Liver (tissue), 9 donors: ENCODE results near the gene MED6. TPM values are rescaled to one million over a fixed set of nuclear protein-coding genes. Genes with fewer than 3 reads are reported as not detected.

Source experiments
- DNase-seq: peaks from one replicate; pipeline ENCODE4 v3.0.0-alpha.2; 2017; ENCODE audit warnings: low spot score
- H3K27ac ChIP-seq, 2 donors: one replicate each; pipeline ENCODE4 v1.7.0; 2013; ENCODE audit warnings: inconsistent platforms in 2 of 2, low read length in 2 of 2, control low read depth in 1 of 2, low read depth in 1 of 2, mild to moderate bottlenecking in 1 of 2
- H3K27me3 ChIP-seq, 4 donors: one replicate each; pipeline versions ENCODE4 v1.6.1 to v1.7.0; 2013; ENCODE audit warnings: low read length in 3 of 4, inconsistent platforms in 1 of 4, mild to moderate bottlenecking in 1 of 4, moderate library complexity in 1 of 4; ENCODE audit not compliant: control insufficient read depth in 4 of 4, insufficient read depth in 4 of 4
- H3K36me3 ChIP-seq, 4 donors: one replicate each; pipeline versions ENCODE4 v1.6.1 to v1.7.0; 2013; ENCODE audit warnings: low read length in 3 of 4, mild to moderate bottlenecking in 3 of 4, low read depth in 1 of 4, moderate library complexity in 1 of 4; ENCODE audit not compliant: control insufficient read depth in 4 of 4, insufficient read depth in 3 of 4
- H3K4me1 ChIP-seq, 4 donors: one replicate each; pipeline versions ENCODE4 v1.6.1 to v1.7.0; 2013; ENCODE audit warnings: low read length in 3 of 4, mild to moderate bottlenecking in 3 of 4, moderate library complexity in 1 of 4; ENCODE audit not compliant: control insufficient read depth in 4 of 4, insufficient read depth in 4 of 4
- H3K4me3 ChIP-seq, 3 donors: one replicate each; pipeline versions ENCODE4 v1.6.1 to v1.7.0; 2013; ENCODE audit warnings: low read length in 3 of 3, control low read depth in 1 of 3, low read depth in 1 of 3, mild to moderate bottlenecking in 1 of 3
- H3K9ac ChIP-seq, 2 donors: one replicate each; pipeline ENCODE4 v1.7.0; 2013; ENCODE audit warnings: low read length in 2 of 2, mild to moderate bottlenecking in 2 of 2, moderate library complexity in 2 of 2, control low read depth in 1 of 2, low read depth in 1 of 2
- H3K9me3 ChIP-seq, 4 donors: one replicate each; pipeline versions ENCODE4 v1.6.1 to v1.7.0; 2013; ENCODE audit warnings: low read length in 3 of 4; ENCODE audit not compliant: control insufficient read depth in 4 of 4
- EGR1 ChIP-seq, 2 donors: IDR thresholded peaks; 2 replicates each; pipeline ENCODE4 v1.6.1; 2016 to 2018; ENCODE audit warnings: antibody characterized with exemption in 2 of 2, low read depth in 2 of 2
- FOXA1 ChIP-seq: IDR thresholded peaks from 2 replicates; pipeline ENCODE4 v1.6.1; 2016; ENCODE audit warnings: antibody characterized with exemption
- FOXA2 ChIP-seq: IDR thresholded peaks from 2 replicates; pipeline ENCODE4 v1.6.1; 2016; ENCODE audit warnings: antibody characterized with exemption
- GABPA ChIP-seq, 2 donors: IDR thresholded peaks in 1 of 2; conservative IDR thresholded peaks in 1 of 2; 2 replicates each; pipeline ENCODE4 v1.6.1; 2016; ENCODE audit warnings: antibody characterized with exemption in 2 of 2, mild to moderate bottlenecking in 1 of 2, moderate library complexity in 1 of 2
- HNF4A ChIP-seq, 2 donors: conservative IDR thresholded peaks; 2 replicates each; pipeline ENCODE4 v1.6.1; 2016; ENCODE audit warnings: antibody characterized with exemption in 2 of 2, mild to moderate bottlenecking in 2 of 2
- HNF4G ChIP-seq: IDR thresholded peaks from 2 replicates; pipeline ENCODE4 v1.6.1; 2016; ENCODE audit warnings: antibody characterized with exemption
- JUND ChIP-seq, 2 donors: IDR thresholded peaks; 2 replicates each; pipeline ENCODE4 v1.6.1; 2016; ENCODE audit warnings: antibody characterized with exemption in 2 of 2
- MAX ChIP-seq: IDR thresholded peaks from 2 replicates; pipeline ENCODE4 v1.6.1; 2016; ENCODE audit warnings: antibody characterized with exemption
- NR2F2 ChIP-seq: IDR thresholded peaks from 2 replicates; pipeline ENCODE4 v1.6.1; 2016; ENCODE audit warnings: antibody characterized with exemption
- RAD21 ChIP-seq, 2 donors: IDR thresholded peaks; 2 replicates each; pipeline ENCODE4 v1.6.1; 2016; ENCODE audit warnings: antibody characterized with exemption in 2 of 2, mild to moderate bottlenecking in 2 of 2
- REST ChIP-seq: IDR thresholded peaks from 2 replicates; pipeline ENCODE4 v1.6.1; 2016; ENCODE audit warnings: antibody characterized with exemption, mild to moderate bottlenecking
- RXRA ChIP-seq, 2 donors: IDR thresholded peaks; 2 replicates each; pipeline ENCODE4 v1.6.1; 2017 to 2018; ENCODE audit warnings: antibody characterized with exemption in 2 of 2, mild to moderate bottlenecking in 1 of 2
- SP1 ChIP-seq: IDR thresholded peaks from 2 replicates; pipeline ENCODE4 v1.6.1; 2018; ENCODE audit warnings: antibody characterized with exemption, mild to moderate bottlenecking
- TAF1 ChIP-seq: conservative IDR thresholded peaks from 2 replicates; pipeline ENCODE4 v1.6.1; 2016; ENCODE audit warnings: antibody characterized with exemption, mild to moderate bottlenecking
- YY1 ChIP-seq: IDR thresholded peaks from 2 replicates; pipeline ENCODE4 v1.6.1; 2016; ENCODE audit warnings: antibody characterized with exemption, mild to moderate bottlenecking
- WGBS: extraction: QIAGEN DNeasy Blood & Tissue Kit; methylation state at CpG from one replicate; pipeline ENCODE4 v1.1.7; 2013; 5-methylcytosine and 5-hydroxymethylcytosine counted together
- polyA plus RNA-seq, 2 donors: library from polyadenylated mRNA; stranded (reverse) in 1 of 2; unstranded in 1 of 2; fragments of 200-250 nt in 1 of 2; fragments of >200 nt in 1 of 2; fragmentation: Nextera tagmentation in 1 of 2; extraction: Ambion mirVana in 1 of 2; gene quantifications; one replicate each; pipeline versions ENCODE4 v1.2.1 to v1.2.3, GENCODE V29; 2013 to 2015
- total RNA-seq, 2 donors: library from RNA; depleted of rRNA; stranded (reverse); fragments of >200 nt; gene quantifications; one replicate each; pipeline ENCODE4 v1.2.3, GENCODE V29; 2014
- TF ChIP-seq, protein P1 (sequence below): fragments of 150-350 bp; IDR thresholded peaks from 2 replicates; pipeline ENCODE4 v1.5.1; 2017; ENCODE audit warnings: improper control_type of control experiment, low read depth, low read length; ENCODE audit not compliant: missing input control
- TF ChIP-seq, protein P2 (sequence below): IDR thresholded peaks from 2 replicates; pipeline ENCODE4 v1.6.1; 2016; ENCODE audit warnings: antibody characterized with exemption
- TF ChIP-seq, protein P3 (sequence below): IDR thresholded peaks from 2 replicates; pipeline ENCODE4 v1.6.1; 2016; ENCODE audit warnings: antibody characterized with exemption
- donor health status: healthy.
- donor health status: healthy.
- donor health status: healthy.
- donor health status: healthy.
- donor health status: healthy.

Gene MED6
- total and polyA plus RNA-seq, 4 donors = 10.4 to 21.3 (median 15.2) TPM

GRCh38 chr14:70643967-70644366 lies 43.5 kb upstream of the MED6 start:
- DNase-seq = no peak
- H3K27me3 ChIP-seq = peaks cover 0 to 5% (median 0%) of the 10 kb centered on the region in 4 donors
- H3K4me1 ChIP-seq = peaks cover 3 to 15% (median 11%) of the 10 kb centered on the region in 4 donors
- no peaks in the 10 kb centered on the region for H3K36me3 ChIP-seq
- TF ChIP-seq EGR1 (IDR thresholded peaks at IDR 0.05; ENCODE audit: low read depth in 2 of 2) (no peak), HNF4G (no peak), REST (no peak), HNF4A (conservative IDR thresholded peaks at IDR 0.05) (no peak), JUND (IDR thresholded peaks at IDR 0.05) (no peak), FOXA2 (no peak), NR2F2 (no peak), RXRA (IDR thresholded peaks at IDR 0.05) (no peak), TAF1 (no peak), YY1 (no peak), RAD21 (IDR thresholded peaks at IDR 0.05) (no peak), GABPA (IDR thresholded peaks at IDR 0.05 in 1 of 2, conservative IDR thresholded peaks at IDR 0.05 in 1 of 2) (no peak), MAX (no peak), SP1 (no peak), FOXA1 (no peak)
- TF ChIP-seq, protein P1, sequence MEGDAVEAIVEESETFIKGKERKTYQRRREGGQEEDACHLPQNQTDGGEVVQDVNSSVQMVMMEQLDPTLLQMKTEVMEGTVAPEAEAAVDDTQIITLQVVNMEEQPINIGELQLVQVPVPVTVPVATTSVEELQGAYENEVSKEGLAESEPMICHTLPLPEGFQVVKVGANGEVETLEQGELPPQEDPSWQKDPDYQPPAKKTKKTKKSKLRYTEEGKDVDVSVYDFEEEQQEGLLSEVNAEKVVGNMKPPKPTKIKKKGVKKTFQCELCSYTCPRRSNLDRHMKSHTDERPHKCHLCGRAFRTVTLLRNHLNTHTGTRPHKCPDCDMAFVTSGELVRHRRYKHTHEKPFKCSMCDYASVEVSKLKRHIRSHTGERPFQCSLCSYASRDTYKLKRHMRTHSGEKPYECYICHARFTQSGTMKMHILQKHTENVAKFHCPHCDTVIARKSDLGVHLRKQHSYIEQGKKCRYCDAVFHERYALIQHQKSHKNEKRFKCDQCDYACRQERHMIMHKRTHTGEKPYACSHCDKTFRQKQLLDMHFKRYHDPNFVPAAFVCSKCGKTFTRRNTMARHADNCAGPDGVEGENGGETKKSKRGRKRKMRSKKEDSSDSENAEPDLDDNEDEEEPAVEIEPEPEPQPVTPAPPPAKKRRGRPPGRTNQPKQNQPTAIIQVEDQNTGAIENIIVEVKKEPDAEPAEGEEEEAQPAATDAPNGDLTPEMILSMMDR = no peak
- TF ChIP-seq, protein P2, sequence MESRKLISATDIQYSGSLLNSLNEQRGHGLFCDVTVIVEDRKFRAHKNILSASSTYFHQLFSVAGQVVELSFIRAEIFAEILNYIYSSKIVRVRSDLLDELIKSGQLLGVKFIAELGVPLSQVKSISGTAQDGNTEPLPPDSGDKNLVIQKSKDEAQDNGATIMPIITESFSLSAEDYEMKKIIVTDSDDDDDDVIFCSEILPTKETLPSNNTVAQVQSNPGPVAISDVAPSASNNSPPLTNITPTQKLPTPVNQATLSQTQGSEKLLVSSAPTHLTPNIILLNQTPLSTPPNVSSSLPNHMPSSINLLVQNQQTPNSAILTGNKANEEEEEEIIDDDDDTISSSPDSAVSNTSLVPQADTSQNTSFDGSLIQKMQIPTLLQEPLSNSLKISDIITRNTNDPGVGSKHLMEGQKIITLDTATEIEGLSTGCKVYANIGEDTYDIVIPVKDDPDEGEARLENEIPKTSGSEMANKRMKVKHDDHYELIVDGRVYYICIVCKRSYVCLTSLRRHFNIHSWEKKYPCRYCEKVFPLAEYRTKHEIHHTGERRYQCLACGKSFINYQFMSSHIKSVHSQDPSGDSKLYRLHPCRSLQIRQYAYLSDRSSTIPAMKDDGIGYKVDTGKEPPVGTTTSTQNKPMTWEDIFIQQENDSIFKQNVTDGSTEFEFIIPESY = no peak
- TF ChIP-seq, protein P3, sequence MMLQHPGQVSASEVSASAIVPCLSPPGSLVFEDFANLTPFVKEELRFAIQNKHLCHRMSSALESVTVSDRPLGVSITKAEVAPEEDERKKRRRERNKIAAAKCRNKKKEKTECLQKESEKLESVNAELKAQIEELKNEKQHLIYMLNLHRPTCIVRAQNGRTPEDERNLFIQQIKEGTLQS = no peak
- H3K4me3 ChIP-seq = no peak overlapping the region
- H3K27ac ChIP-seq = no peak overlapping the region
- WGBS = 81% methylated on average over 5 of the region's 5 CpGs
- H3K9ac ChIP-seq = no peak overlapping the region
- no peaks in the 10 kb centered on the region for H3K9me3 ChIP-seq
